Retinal pigment epithelial cell (primary cell): ENCODE measurements around the gene CFAP90.

Experiments
- DNase-seq: peaks from one replicate; pipeline ENCODE4 v3.0.0-alpha.2; 2010; ENCODE audit warnings: low read depth
- H3K4me3 ChIP-seq: 2 replicates; pipeline ENCODE4 v1.5.1; 2011; ENCODE audit warnings: mild to moderate bottlenecking, low read length, control low read depth, moderate library complexity
- CTCF ChIP-seq: conservative IDR thresholded peaks from 2 replicates; pipeline ENCODE4 v1.5.1; 2011; ENCODE audit warnings: low read depth, low read length, control low read depth, inconsistent platforms

Gene CFAP90

GRCh38 chr5:7855611-7856010 lies 4.7 kb upstream of the CFAP90 start:
- TF ChIP-seq CTCF: no peak
- DNase-seq: no peak
- H3K4me3 ChIP-seq: no peak overlapping the region

GRCh38 chr5:7852988-7853387 lies 2.1 kb upstream of the CFAP90 start:
- no peak overlapping the region for H3K4me3 ChIP-seq
- no peak for DNase-seq
- no peak for TF ChIP-seq CTCF

GRCh38 chr5:7852542-7852941 lies 1.6 kb upstream of the CFAP90 start:
- H3K4me3 ChIP-seq: no peak overlapping the region
- DNase-seq: peak; percentile 76
- no peak for TF ChIP-seq CTCF

GRCh38 chr5:7851617-7852289 lies 820 bp upstream of the CFAP90 start:
- no peak for DNase-seq
- peak overlapping the region; percentile 52 for H3K4me3 ChIP-seq
- no peak for TF ChIP-seq CTCF

GRCh38 chr5:7851240-7851592 lies 283 bp upstream of the CFAP90 start:
- no peak for TF ChIP-seq CTCF
- no peak for DNase-seq
- peak overlapping the region; percentile 52 for H3K4me3 ChIP-seq

GRCh38 chr5:7849681-7850394 lies 1.1 kb downstream of the CFAP90 start:
- no peak for DNase-seq
- peak overlapping the region; percentile 52 for H3K4me3 ChIP-seq
- TF ChIP-seq CTCF: peak; percentile 38

GRCh38 chr5:7848296-7848695 lies 2.6 kb downstream of the CFAP90 start:
- no peak for DNase-seq
- H3K4me3 ChIP-seq: no peak overlapping the region
- TF ChIP-seq CTCF: no peak
